HepG2 (cell line): ENCODE measurements around the gene OR6S1. TPM values are rescaled to one million over a fixed set of nuclear protein-coding genes. Genes with fewer than 3 reads are reported as not detected.

ENCODE experiments used
- ATAC-seq: fragments of 200-7000 bp; cut with Tn5 transposase; 3 replicates; pipeline ENCODE4 v1.9.1; 2020; ENCODE audit warnings: mild to moderate bottlenecking, moderate library complexity
- BruUV-seq: library from RNA; stranded (reverse); fragments of 400-500 nt; replicated peaks from 2 replicates; lab custom pipeline; 2021; lab: Mats Ljungman, UMichigan
- CTCF ChIA-PET: fragments of 300-600 bp; formaldehyde crosslinking; extraction: SDS; loops from one replicate; lab custom pipeline; 2021; ENCODE audit warnings: low total read pairs, inconsistent platforms, low intra/inter-chr PET ratio; lab: Yijun Ruan, JAX
- POLR2A ChIA-PET: fragments of 350-600 bp; sonication (Branson Sonifier 250); formaldehyde crosslinking; loops from one replicate; lab custom pipeline; 2020; ENCODE audit warnings: antibody characterized with exemption, inconsistent platforms; lab: Yijun Ruan, JAX
- DNase-seq: peaks from one replicate; pipeline ENCODE4 v3.0.0-alpha.2; 2015; ENCODE audit warnings: low spot score
- FAIRE-seq: peaks from 3 replicates; lab custom pipeline; 2011; peaks lifted over from hg19 to GRCh38; lab: Jason Lieb, UNC
- H2AFZ ChIP-seq: one replicate; pipeline ENCODE4 v1.6.1; 2011; ENCODE audit warnings: low read length, inconsistent platforms
- H3K27ac ChIP-seq: fragments of 300-600 bp; 3 replicates; pipeline ENCODE4 v1.8.0; 2011; ENCODE audit warnings: mixed run types, mild to moderate bottlenecking, mixed read lengths, low read length, inconsistent platforms; ENCODE audit not compliant: insufficient read depth; ENCODE audit errors: extremely low read length
- H3K27me3 ChIP-seq, 2 experiments: fragments of 200-600 bp in 1 of 2; 2 replicates in 1 of 2; 3 replicates in 1 of 2; pipeline versions ENCODE4 v1.6.0 to v1.8.0; 2011; ENCODE audit warnings: low read length in 2 of 2, mild to moderate bottlenecking in 2 of 2, moderate library complexity in 2 of 2, inconsistent platforms in 1 of 2; ENCODE audit not compliant: insufficient read depth in 2 of 2, control insufficient read depth in 1 of 2
- H3K36me3 ChIP-seq, 2 experiments: fragments of 200-600 bp in 1 of 2; replicated peaks in 1 of 2; 2 replicates in 1 of 2; 3 replicates in 1 of 2; pipeline versions ENCODE4 v1.5.1 to v1.8.0; 2011; ENCODE audit warnings: low read length in 2 of 2, inconsistent platforms in 1 of 2; ENCODE audit not compliant: insufficient read depth in 2 of 2, control insufficient read depth in 1 of 2
- H3K4me1 ChIP-seq: 2 replicates; pipeline ENCODE4 v1.5.1; 2012; ENCODE audit warnings: low read length, inconsistent platforms; ENCODE audit not compliant: insufficient read depth
- H3K4me2 ChIP-seq: 2 replicates; pipeline ENCODE4 v1.6.0; 2011; ENCODE audit warnings: low read depth, low read length, inconsistent platforms
- H3K4me3 ChIP-seq, 3 experiments: fragments of 200-600 bp in 1 of 3; sonication (generic), shearing (Covaris generic) in 1 of 3; replicated peaks in 1 of 3; 2 replicates each; pipeline ENCODE4 v1.5.1; 2011 to 2016; ENCODE audit warnings: low read length in 3 of 3, inconsistent platforms in 2 of 3, low read depth in 2 of 3, mild to moderate bottlenecking in 2 of 3, control low read depth in 1 of 3, mixed read lengths in 1 of 3; ENCODE audit not compliant: insufficient read depth in 1 of 3
- H3K79me2 ChIP-seq: one replicate; pipeline ENCODE4 v1.6.1; 2011; ENCODE audit warnings: low read length, inconsistent platforms; ENCODE audit not compliant: insufficient read depth
- H3K9ac ChIP-seq: 2 replicates; pipeline ENCODE4 v1.6.0; 2011; ENCODE audit warnings: mild to moderate bottlenecking, low read depth, low read length, inconsistent platforms; ENCODE audit not compliant: insufficient read depth
- H3K9me3 ChIP-seq: 2 replicates; pipeline ENCODE4 v1.5.1; 2012; ENCODE audit warnings: mild to moderate bottlenecking, low read length
- H4K20me1 ChIP-seq: 2 replicates; pipeline ENCODE4 v1.6.0; 2011; ENCODE audit warnings: inconsistent platforms, mild to moderate bottlenecking, low read length, moderate library complexity; ENCODE audit not compliant: insufficient read depth
- AKAP8 ChIP-seq: sonication (generic); formaldehyde crosslinking; IDR thresholded peaks from 2 replicates; pipeline ENCODE4 v1.5.1; 2020; ENCODE audit warnings: mild to moderate bottlenecking, missing genetic modification reagents
- HDAC2 ChIP-seq: sonication (generic); formaldehyde crosslinking; IDR thresholded peaks from 2 replicates; pipeline ENCODE4 v1.4.0; 2020; ENCODE audit warnings: missing genetic modification reagents
- JARID2 ChIP-seq: sonication (generic); formaldehyde crosslinking; IDR thresholded peaks from 2 replicates; pipeline ENCODE4 v1.8.1; 2023; ENCODE audit warnings: missing genetic modification reagents, inconsistent platforms; ENCODE audit not compliant: insufficient replicate concordance
- ZBTB42 ChIP-seq: sonication (generic); formaldehyde crosslinking; IDR thresholded peaks from 2 replicates; pipeline ENCODE4 v1.5.0; 2020; ENCODE audit warnings: mild to moderate bottlenecking, missing genetic modification reagents
- ZMAT3 ChIP-seq: sonication (generic); formaldehyde crosslinking; conservative IDR thresholded peaks from 2 replicates; pipeline ENCODE4 v1.7.0; 2021; ENCODE audit warnings: missing genetic modification reagents
- ZNF674 ChIP-seq: sonication (generic); formaldehyde crosslinking; IDR thresholded peaks from 2 replicates; pipeline ENCODE4 v1.5.0; 2020; ENCODE audit warnings: low read depth, mild to moderate bottlenecking, missing genetic modification reagents
- ZNF780A ChIP-seq: sonication (generic); formaldehyde crosslinking; IDR thresholded peaks from 2 replicates; pipeline ENCODE4 v1.8.0; 2022; ENCODE audit warnings: mild to moderate bottlenecking, missing genetic modification reagents, moderate library complexity
- ZNF790 ChIP-seq: sonication (generic); formaldehyde crosslinking; IDR thresholded peaks from 2 replicates; pipeline ENCODE4 v1.8.0; 2022; ENCODE audit warnings: missing genetic modification reagents, mild to moderate bottlenecking, borderline replicate concordance
- WGBS: methylation state at CpG from one replicate; pipeline ENCODE4 v1.1.6; 2017; ENCODE audit warnings: low lambda C conversion rate; 5-methylcytosine and 5-hydroxymethylcytosine counted together
- in situ Hi-C: cut with HindIII; loops from 2 replicates; pipeline ENCODE4 v1.10.0; 2017; ENCODE audit warnings: low pct_unique_long_range_greater_than_20kb; ENCODE audit not compliant: extremely low pct_ligation_motif_present
- intact Hi-C: fragments of 100-400 bp; cut with micrococcal nuclease; formaldehyde crosslinking; loops from one replicate; pipeline ENCODE4 v1.10.0; 2022; ENCODE audit not compliant: unreplicated experiment
- polyA plus RNA-seq, 8 experiments: library from polyadenylated mRNA; depleted of rRNA in 3 of 8; stranded (reverse) in 7 of 8; unstranded in 1 of 8; fragments of >200 nt; fragmentation: Illumina TruSeq in 4 of 8; extraction: Trizol in 4 of 8; gene quantifications; 2 replicates each; pipeline versions ENCODE4 v1.2.1 to v1.2.3, GENCODE V29; 2011 to 2016; ENCODE audit warnings: low read depth in 4 of 8, missing spikeins in 1 of 8, mixed read lengths in 1 of 8; ENCODE audit not compliant: insufficient read depth in 1 of 8
- total RNA-seq, 5 experiments: library from RNA; depleted of rRNA; stranded (reverse); fragments of >200 nt; fragmentation: Illumina TruSeq; extraction: Trizol; gene quantifications; 2 replicates each; pipeline ENCODE4 v1.2.3, GENCODE V29; 2016; ENCODE audit warnings: low read depth in 1 of 5
- TF ChIP-seq, protein P1 (sequence below): sonication (generic); formaldehyde crosslinking; IDR thresholded peaks from 2 replicates; pipeline ENCODE4 v1.8.0; 2022; ENCODE audit warnings: missing genetic modification reagents, mild to moderate bottlenecking, borderline replicate concordance
- TF ChIP-seq, protein P2 (sequence below): sonication (generic); formaldehyde crosslinking; IDR thresholded peaks from 2 replicates; pipeline ENCODE4 v1.8.1; 2022; ENCODE audit warnings: low read depth, mild to moderate bottlenecking, missing genetic modification reagents
- TF ChIP-seq, protein P3 (sequence below): IDR thresholded peaks from 2 replicates; pipeline ENCODE4 v1.6.1; 2018; ENCODE audit warnings: missing genetic modification reagents, mild to moderate bottlenecking, missing compliant biosample characterization
- TF ChIP-seq, protein P4 (sequence below): sonication (generic); formaldehyde crosslinking; conservative IDR thresholded peaks from 2 replicates; pipeline ENCODE4 v1.4.0; 2020; ENCODE audit warnings: mild to moderate bottlenecking, missing genetic modification reagents, moderate library complexity

The OR6S1 gene
- total and polyA plus RNA-seq, 2 of the 13 experiments (the other 11 are each of a cell fraction or from before 2014, with no cell fraction given): 0.09 TPM; not detected in 1

DNA sequence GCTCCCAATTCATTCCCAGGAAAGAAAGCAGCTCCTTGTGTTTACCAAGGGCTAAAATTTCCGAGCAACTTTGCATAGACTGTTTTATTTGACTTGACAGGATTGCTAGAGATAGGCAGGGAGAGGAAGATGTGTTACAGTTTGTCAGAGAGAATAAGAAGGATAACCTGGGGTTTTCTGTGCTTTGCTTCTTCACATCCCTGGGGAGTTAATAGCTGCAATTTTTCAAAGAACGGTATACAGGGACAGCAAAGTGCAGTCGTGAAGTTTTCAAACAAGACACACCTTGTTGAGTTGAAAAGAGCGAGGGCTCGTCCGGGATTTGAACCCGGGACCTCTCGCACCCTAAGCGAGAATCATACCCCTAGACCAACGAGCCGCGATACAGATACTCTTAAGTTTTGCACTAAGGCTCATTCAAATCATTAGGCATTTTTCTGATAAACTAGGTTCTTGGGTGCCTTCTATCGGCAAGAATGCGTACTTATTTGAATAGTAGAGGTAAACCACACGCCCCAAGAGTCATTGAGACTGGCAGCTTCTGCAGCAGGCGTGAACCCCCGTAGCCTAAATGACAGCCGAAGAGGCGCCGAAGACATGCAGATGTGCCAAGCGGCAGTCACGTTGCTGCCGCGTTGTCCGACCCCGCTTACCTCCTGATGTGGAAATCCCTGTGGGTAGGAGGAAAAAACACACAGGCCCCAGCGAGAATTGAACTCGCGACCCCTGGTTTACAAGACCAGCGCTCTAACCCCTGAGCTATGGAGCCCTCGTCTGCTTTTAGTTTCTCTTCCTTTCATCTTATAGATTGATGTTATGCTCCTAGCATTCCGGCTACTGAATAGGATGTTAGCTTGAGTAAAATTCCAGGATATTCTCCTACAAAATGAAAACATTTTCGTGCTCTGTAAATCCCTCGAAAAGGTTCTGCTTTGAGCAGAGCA is 28.1 kb downstream of the OR6S1 start:
- H3K27ac ChIP-seq: peak overlapping the region; percentile 73
- FAIRE-seq: peak; percentile 74
- H4K20me1 ChIP-seq: no peaks in the 10 kb centered on the region
- H3K4me3 ChIP-seq: peak overlapping the region; percentile 70 to 83 (median 77)
- peak; percentile 84 for ATAC-seq
- H2AFZ ChIP-seq: peak overlapping the region; percentile 92
- DNase-seq: peak; percentile 99
- no peaks in the 10 kb centered on the region for H3K79me2 ChIP-seq
- peak overlapping the region; percentile 83 for H3K4me2 ChIP-seq
- CTCF ChIA-PET: interaction anchor here (1.0 to 1.3 kb wide), 3 partner anchors 19 to 78 kb away, joined by 3 to 6 read pairs (median 6); no protein-coding TSS in a partner anchor
- H3K9ac ChIP-seq: peak overlapping the region; percentile 71
- H3K4me1 ChIP-seq: peaks cover 77% of the 10 kb centered on the region
- H3K36me3 ChIP-seq: no peaks in the 10 kb centered on the region
- H3K9me3 ChIP-seq: no peaks in the 10 kb centered on the region
- POLR2A ChIA-PET: interaction anchor here (0.7 to 4.8 kb wide), 17 partner anchors 10 to 484 kb away, joined by 3 to 105 read pairs (median 5); partner anchors contain the start of genes ANG, APEX1, CCNB1IP1 and OSGEP
- H3K27me3 ChIP-seq: no peaks in the 10 kb centered on the region; a peak in 1 of 5 replicates
- no TSS peak for BruUV-seq
- intact Hi-C loops: loop anchor here (1.0 kb wide), 5 partner anchors 19 to 270 kb away; partner anchors contain the start of genes APEX1 and PARP2
- WGBS: 1% methylated on average over 34 of the region's 34 CpGs
- in situ Hi-C loops: loop anchor here (25.0 kb wide), 1 partner anchor 151 kb away; the partner anchor contains the start of genes APEX1, OSGEP, PIP4P1 and PNP
- TF ChIP-seq JARID2 (CRISPR knock-in tag) (peak; percentile 63), ZMAT3 (CRISPR knock-in tag) (0 out of 2 replicates have a peak, but pooled peaks have one; percentile 35), HDAC2 (CRISPR knock-in tag) (peak; percentile 75), ZBTB42 (CRISPR knock-in tag) (peak; percentile 95; the same call in 1 of the 2 replicates), ZNF674 (CRISPR knock-in tag) (0 out of 2 replicates have a peak, but pooled peaks have one; percentile 80), ZNF790 (CRISPR knock-in tag) (0 out of 2 replicates have a peak, but pooled peaks have one; percentile 16), AKAP8 (CRISPR knock-in tag) (no peak), ZNF780A (peak; percentile 86)
- TF ChIP-seq, protein P1, sequence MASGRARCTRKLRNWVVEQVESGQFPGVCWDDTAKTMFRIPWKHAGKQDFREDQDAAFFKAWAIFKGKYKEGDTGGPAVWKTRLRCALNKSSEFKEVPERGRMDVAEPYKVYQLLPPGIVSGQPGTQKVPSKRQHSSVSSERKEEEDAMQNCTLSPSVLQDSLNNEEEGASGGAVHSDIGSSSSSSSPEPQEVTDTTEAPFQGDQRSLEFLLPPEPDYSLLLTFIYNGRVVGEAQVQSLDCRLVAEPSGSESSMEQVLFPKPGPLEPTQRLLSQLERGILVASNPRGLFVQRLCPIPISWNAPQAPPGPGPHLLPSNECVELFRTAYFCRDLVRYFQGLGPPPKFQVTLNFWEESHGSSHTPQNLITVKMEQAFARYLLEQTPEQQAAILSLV (CRISPR knock-in tag): peak; percentile 77; the same call in 1 of the 2 replicates
- TF ChIP-seq, protein P2, sequence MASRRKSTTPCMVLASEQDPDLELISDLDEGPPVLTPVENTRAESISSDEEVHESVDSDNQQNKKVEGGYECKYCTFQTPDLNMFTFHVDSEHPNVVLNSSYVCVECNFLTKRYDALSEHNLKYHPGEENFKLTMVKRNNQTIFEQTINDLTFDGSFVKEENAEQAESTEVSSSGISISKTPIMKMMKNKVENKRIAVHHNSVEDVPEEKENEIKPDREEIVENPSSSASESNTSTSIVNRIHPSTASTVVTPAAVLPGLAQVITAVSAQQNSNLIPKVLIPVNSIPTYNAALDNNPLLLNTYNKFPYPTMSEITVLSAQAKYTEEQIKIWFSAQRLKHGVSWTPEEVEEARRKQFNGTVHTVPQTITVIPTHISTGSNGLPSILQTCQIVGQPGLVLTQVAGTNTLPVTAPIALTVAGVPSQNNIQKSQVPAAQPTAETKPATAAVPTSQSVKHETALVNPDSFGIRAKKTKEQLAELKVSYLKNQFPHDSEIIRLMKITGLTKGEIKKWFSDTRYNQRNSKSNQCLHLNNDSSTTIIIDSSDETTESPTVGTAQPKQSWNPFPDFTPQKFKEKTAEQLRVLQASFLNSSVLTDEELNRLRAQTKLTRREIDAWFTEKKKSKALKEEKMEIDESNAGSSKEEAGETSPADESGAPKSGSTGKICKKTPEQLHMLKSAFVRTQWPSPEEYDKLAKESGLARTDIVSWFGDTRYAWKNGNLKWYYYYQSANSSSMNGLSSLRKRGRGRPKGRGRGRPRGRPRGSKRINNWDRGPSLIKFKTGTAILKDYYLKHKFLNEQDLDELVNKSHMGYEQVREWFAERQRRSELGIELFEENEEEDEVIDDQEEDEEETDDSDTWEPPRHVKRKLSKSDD (CRISPR knock-in tag): peak; percentile 39; the same call in 1 of the 2 replicates
- TF ChIP-seq, protein P3, sequence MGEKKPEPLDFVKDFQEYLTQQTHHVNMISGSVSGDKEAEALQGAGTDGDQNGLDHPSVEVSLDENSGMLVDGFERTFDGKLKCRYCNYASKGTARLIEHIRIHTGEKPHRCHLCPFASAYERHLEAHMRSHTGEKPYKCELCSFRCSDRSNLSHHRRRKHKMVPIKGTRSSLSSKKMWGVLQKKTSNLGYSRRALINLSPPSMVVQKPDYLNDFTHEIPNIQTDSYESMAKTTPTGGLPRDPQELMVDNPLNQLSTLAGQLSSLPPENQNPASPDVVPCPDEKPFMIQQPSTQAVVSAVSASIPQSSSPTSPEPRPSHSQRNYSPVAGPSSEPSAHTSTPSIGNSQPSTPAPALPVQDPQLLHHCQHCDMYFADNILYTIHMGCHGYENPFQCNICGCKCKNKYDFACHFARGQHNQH (CRISPR knock-in tag): peak; percentile 83
- TF ChIP-seq, protein P4, sequence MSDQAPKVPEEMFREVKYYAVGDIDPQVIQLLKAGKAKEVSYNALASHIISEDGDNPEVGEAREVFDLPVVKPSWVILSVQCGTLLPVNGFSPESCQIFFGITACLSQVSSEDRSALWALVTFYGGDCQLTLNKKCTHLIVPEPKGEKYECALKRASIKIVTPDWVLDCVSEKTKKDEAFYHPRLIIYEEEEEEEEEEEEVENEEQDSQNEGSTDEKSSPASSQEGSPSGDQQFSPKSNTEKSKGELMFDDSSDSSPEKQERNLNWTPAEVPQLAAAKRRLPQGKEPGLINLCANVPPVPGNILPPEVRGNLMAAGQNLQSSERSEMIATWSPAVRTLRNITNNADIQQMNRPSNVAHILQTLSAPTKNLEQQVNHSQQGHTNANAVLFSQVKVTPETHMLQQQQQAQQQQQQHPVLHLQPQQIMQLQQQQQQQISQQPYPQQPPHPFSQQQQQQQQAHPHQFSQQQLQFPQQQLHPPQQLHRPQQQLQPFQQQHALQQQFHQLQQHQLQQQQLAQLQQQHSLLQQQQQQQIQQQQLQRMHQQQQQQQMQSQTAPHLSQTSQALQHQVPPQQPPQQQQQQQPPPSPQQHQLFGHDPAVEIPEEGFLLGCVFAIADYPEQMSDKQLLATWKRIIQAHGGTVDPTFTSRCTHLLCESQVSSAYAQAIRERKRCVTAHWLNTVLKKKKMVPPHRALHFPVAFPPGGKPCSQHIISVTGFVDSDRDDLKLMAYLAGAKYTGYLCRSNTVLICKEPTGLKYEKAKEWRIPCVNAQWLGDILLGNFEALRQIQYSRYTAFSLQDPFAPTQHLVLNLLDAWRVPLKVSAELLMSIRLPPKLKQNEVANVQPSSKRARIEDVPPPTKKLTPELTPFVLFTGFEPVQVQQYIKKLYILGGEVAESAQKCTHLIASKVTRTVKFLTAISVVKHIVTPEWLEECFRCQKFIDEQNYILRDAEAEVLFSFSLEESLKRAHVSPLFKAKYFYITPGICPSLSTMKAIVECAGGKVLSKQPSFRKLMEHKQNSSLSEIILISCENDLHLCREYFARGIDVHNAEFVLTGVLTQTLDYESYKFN (CRISPR knock-in tag): peak; percentile 68
